ENCODE data around the gene LILRB4. TPM values are rescaled to one million over a fixed set of nuclear protein-coding genes. Genes with fewer than 3 reads are reported as not detected.
"Not testable (repeated sequence)": the region's sequence is repeated elsewhere in the genome, so short reads cannot be mapped to it uniquely, and the experiment has no call there.

The LILRB4 gene
- 1 to 10 TPM; 1.3 to 8.3 (median 5.8) TPM for polyA plus RNA-seq

- H3K27ac ChIP-seq (ENCODE audit: low read depth, low read length): no peak within 1 kb of the TSS
- 31 to 67% (median 64%) methylated on average over 7 of the region's 7 CpGs for WGBS, 3 donors
These were observed at the start of gene LILRB4 for GRCh38 chr19:54662730-54663129. Gene LILRB4, plus strand, starts transcription at chr19:54662985. Its CDS starts 49 bp downstream, at chr19:54663034.

- 84 to 93% (median 85%) methylated on average over 1 of the region's 1 CpG for WGBS, 3 donors
These were observed 48.1 kb upstream of the LILRB4 start for GRCh38 chr19:54614726-54615125.

GRCh38 chr19:54616057-54616456 lies 46.7 kb upstream of the LILRB4 start:
- H3K27ac ChIP-seq (ENCODE audit: low read depth, low read length): no peak overlapping the region
- 47 to 75% (median 64%) methylated on average over 3 of the region's 3 CpGs for WGBS, 3 donors

More at GRCh38 chr19:54614726-54615125, 48.1 kb upstream of the LILRB4 start:
- no peak overlapping the region for H3K27ac ChIP-seq (ENCODE audit: low read depth, low read length)

- no peak overlapping the region for H3K27ac ChIP-seq (ENCODE audit: low read depth, low read length)
- 53 to 67% (median 59%) methylated on average over 5 of the region's 5 CpGs for WGBS, 3 donors
These were observed 45.8 kb upstream of the LILRB4 start for GRCh38 chr19:54616821-54617560.

- H3K27ac ChIP-seq (ENCODE audit: low read depth, low read length): no peak overlapping the region
- 55 to 80% (median 75%) methylated on average over 4 of the region's 4 CpGs for WGBS, 3 donors
These were observed 42.3 kb upstream of the LILRB4 start for GRCh38 chr19:54620464-54620863.

GRCh38 chr19:54622431-54622830 lies 40.4 kb upstream of the LILRB4 start:
- H3K27ac ChIP-seq (ENCODE audit: low read depth, low read length): no peak overlapping the region
- 47 to 74% (median 73%) methylated on average over 4 of the region's 4 CpGs for WGBS, 3 donors

- not testable (repeated sequence) for H3K27ac ChIP-seq (ENCODE audit: low read depth, low read length)
- 56 to 68% (median 61%) methylated on average over 9 to 10 of the region's 10 CpGs for WGBS, 3 donors
These were observed 38.6 kb upstream of the LILRB4 start for GRCh38 chr19:54624234-54624633.

GRCh38 chr19:54624934-54625730 lies 37.7 kb upstream of the LILRB4 start:
- H3K27ac ChIP-seq (ENCODE audit: low read depth, low read length): not testable (repeated sequence)
- WGBS, 3 donors: 65 to 73% (median 69%) methylated on average over 10 to 13 of the region's 15 CpGs

GRCh38 chr19:54626757-54627156 lies 36.0 kb upstream of the LILRB4 start:
- H3K27ac ChIP-seq (ENCODE audit: low read depth, low read length): no peak overlapping the region
- 71 to 86% (median 82%) methylated on average over 8 of the region's 8 CpGs for WGBS, 3 donors

GRCh38 chr19:54627912-54628311 lies 34.9 kb upstream of the LILRB4 start:
- H3K27ac ChIP-seq (ENCODE audit: low read depth, low read length): not testable (repeated sequence)
- 35 to 62% (median 54%) methylated on average over 4 of the region's 4 CpGs for WGBS, 3 donors

- 44 to 55% (median 44%) methylated on average over 9 of the region's 9 CpGs for WGBS, 3 donors
- H3K27ac ChIP-seq (ENCODE audit: low read depth, low read length): not testable (repeated sequence)
These were observed 32.5 kb upstream of the LILRB4 start, which contains the start of gene LILRB1 for GRCh38 chr19:54630262-54630661. Gene LILRB1, plus strand, starts transcription at chr19:54630484. Its CDS starts 590 bp downstream, at chr19:54631074.

GRCh38 chr19:54630782-54631181 lies 32.0 kb upstream of the LILRB4 start:
- WGBS, 3 donors: 36 to 51% (median 47%) methylated on average over 6 of the region's 6 CpGs
- H3K27ac ChIP-seq (ENCODE audit: low read depth, low read length): no peak overlapping the region

- H3K27ac ChIP-seq (ENCODE audit: low read depth, low read length): not testable (repeated sequence)
- 70 to 82% (median 74%) methylated on average over 23 of the region's 23 CpGs for WGBS, 3 donors
These were observed 31.1 kb upstream of the LILRB4 start for GRCh38 chr19:54631489-54632337.

GRCh38 chr19:54632517-54632916 lies 30.3 kb upstream of the LILRB4 start:
- H3K27ac ChIP-seq (ENCODE audit: low read depth, low read length): not testable (repeated sequence)
- 71 to 84% (median 81%) methylated on average over 15 to 16 of the region's 16 CpGs for WGBS, 3 donors

- 43 to 75% (median 74%) methylated on average over 6 to 7 of the region's 7 CpGs for WGBS, 3 donors
- no peak overlapping the region for H3K27ac ChIP-seq (ENCODE audit: low read depth, low read length)
These were observed 29.4 kb upstream of the LILRB4 start for GRCh38 chr19:54633401-54633800.

- not testable (repeated sequence) for H3K27ac ChIP-seq (ENCODE audit: low read depth, low read length)
- 11 to 33% (median 26%) methylated on average over 10 to 12 of the region's 12 CpGs for WGBS, 3 donors
These were observed 26.7 kb upstream of the LILRB4 start for GRCh38 chr19:54636081-54636480.

- H3K27ac ChIP-seq (ENCODE audit: low read depth, low read length): no peak overlapping the region
- WGBS, 3 donors: 83 to 92% (median 88%) methylated on average over 18 of the region's 18 CpGs
These were observed 24.1 kb upstream of the LILRB4 start for GRCh38 chr19:54638683-54639082.

GRCh38 chr19:54642953-54643352 lies 19.8 kb upstream of the LILRB4 start:
- not testable (repeated sequence) for H3K27ac ChIP-seq (ENCODE audit: low read depth, low read length)
- WGBS, 3 donors: 42 to 45% (median 43%) methylated on average over 5 of the region's 5 CpGs

Data from adipose tissue (tissue), 3 donors.